Adrenal gland (tissue), 5 donors: Measurements from ENCODE around the gene NMB.

Experiments
- POLR2A ChIP-seq, 2 donors: fragments of 450-650 bp; IDR thresholded peaks; one replicate each; pipeline ENCODE4 v1.6.1; 2017; ENCODE audit warnings: antibody characterized with exemption in 2 of 2, mild to moderate bottlenecking in 2 of 2, moderate library complexity in 1 of 2
- TF ChIP-seq, protein P1 (sequence below), 6 experiments: fragments of 450-650 bp in 4 of 6; fragments of 200-600 bp in 2 of 6; sonication (generic) in 1 of 6; IDR thresholded peaks; 1 replicate in 5 of 6; 2 replicates in 1 of 6; pipeline versions ENCODE4 v1.5.1 to v1.8.0; 2016 to 2021; ENCODE audit warnings: antibody characterized with exemption in 6 of 6, mild to moderate bottlenecking in 2 of 6, moderate library complexity in 1 of 6
- donor health status: DM: no; HTN: no; CAD: no.

DNA sequence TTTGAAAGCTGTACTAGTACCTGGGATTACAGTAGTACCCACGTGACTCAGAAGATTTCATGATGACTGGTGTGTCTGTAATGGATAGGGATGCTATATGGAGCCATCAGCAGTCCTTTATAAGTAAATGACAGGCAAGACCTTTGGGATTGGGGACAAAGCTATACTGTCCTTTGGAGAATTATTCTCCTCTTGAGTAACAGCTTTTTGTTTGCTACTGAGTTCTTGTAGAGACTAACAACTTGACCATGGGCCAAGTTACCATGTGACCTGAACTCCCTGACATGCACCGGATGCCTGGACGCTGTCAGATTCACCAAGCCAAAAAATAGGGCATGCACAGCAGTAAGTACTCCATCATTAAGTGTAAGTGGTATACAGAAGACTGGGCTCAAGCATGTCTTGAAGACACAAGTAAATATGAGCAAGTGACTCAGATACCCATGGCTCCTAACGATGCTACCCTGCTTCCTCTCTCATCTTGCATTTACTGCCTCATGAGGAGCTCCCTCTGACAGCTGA lies 45.0 kb upstream of the NMB start:
- TF ChIP-seq, protein P1, sequence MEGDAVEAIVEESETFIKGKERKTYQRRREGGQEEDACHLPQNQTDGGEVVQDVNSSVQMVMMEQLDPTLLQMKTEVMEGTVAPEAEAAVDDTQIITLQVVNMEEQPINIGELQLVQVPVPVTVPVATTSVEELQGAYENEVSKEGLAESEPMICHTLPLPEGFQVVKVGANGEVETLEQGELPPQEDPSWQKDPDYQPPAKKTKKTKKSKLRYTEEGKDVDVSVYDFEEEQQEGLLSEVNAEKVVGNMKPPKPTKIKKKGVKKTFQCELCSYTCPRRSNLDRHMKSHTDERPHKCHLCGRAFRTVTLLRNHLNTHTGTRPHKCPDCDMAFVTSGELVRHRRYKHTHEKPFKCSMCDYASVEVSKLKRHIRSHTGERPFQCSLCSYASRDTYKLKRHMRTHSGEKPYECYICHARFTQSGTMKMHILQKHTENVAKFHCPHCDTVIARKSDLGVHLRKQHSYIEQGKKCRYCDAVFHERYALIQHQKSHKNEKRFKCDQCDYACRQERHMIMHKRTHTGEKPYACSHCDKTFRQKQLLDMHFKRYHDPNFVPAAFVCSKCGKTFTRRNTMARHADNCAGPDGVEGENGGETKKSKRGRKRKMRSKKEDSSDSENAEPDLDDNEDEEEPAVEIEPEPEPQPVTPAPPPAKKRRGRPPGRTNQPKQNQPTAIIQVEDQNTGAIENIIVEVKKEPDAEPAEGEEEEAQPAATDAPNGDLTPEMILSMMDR (IDR thresholded peaks at IDR 0.05), result no peak
- peak in 1 of 2 donors; percentile 19 for TF ChIP-seq POLR2A (IDR thresholded peaks at IDR 0.05)
